HG02840 (cell line): Measurements from ENCODE around the gene TMEM255B.
"Not testable (repeated sequence)": the region's sequence is repeated elsewhere in the genome, so short reads cannot be mapped to it uniquely, and the experiment has no call there.

ENCODE experiments used
- ATAC-seq: cut with Tn5 transposase; IDR thresholded peaks from one replicate; pipeline ENCODE4 v1.9.1; 2021; ENCODE audit warnings: mild to moderate bottlenecking, moderate library complexity, moderate number of reproducible peaks; ENCODE audit not compliant: unreplicated experiment, low FRiP score

TMEM255B gene

DNA sequence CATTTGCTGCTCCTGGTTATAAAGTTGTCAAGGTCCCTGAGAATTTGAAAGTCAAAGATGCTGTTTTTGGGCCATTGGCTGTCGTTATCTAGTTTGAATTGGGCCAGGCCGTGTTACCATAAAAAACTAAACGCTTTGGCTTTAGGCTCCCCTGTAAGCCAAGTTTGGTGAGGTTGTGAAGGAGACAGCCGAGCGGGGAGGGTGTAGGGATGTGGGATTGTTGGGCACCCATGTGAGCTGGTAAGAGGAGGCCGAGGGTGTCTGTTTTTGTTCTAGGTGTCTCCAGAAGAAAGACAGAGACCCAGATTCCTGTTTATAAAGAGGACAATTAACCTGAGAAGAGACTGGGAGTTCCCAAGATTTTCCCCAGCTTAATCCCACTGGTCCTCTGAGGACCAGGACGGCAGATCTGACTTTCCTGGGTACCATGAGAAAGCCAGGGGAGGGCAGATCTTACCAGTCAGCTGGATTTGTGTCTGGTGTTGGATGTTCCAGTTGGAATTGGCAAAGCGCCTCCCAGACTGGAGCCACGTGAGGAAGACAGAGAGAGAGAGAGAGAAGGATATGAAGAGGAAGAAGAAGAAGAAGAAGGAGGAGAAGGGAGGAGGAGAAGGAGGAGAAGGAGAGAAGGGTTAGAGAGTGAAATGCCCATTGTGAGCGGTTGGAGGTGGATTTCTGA is 25.1 kb downstream of the TMEM255B start:
- no peak for ATAC-seq

DNA sequence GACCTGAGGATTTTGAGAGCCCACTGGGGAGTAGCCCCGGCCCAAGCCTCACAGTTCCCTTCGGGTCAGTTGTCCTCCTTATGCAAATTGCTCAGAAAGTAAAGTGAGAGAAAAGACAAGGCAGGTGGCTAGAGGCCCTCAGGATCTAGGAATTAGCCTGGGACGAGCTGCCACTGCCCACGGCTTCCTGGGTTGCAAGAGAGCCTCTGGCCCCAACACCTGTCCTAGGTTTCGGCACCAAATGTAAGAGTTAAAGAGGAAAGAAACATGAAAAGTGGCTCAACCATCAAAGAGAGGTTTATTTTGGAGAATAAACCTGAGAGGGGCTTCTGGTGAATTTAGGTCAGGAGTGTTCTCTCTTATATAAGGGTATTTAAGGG is 25.6 kb downstream of the TMEM255B start:
- ATAC-seq, result no peak

DNA sequence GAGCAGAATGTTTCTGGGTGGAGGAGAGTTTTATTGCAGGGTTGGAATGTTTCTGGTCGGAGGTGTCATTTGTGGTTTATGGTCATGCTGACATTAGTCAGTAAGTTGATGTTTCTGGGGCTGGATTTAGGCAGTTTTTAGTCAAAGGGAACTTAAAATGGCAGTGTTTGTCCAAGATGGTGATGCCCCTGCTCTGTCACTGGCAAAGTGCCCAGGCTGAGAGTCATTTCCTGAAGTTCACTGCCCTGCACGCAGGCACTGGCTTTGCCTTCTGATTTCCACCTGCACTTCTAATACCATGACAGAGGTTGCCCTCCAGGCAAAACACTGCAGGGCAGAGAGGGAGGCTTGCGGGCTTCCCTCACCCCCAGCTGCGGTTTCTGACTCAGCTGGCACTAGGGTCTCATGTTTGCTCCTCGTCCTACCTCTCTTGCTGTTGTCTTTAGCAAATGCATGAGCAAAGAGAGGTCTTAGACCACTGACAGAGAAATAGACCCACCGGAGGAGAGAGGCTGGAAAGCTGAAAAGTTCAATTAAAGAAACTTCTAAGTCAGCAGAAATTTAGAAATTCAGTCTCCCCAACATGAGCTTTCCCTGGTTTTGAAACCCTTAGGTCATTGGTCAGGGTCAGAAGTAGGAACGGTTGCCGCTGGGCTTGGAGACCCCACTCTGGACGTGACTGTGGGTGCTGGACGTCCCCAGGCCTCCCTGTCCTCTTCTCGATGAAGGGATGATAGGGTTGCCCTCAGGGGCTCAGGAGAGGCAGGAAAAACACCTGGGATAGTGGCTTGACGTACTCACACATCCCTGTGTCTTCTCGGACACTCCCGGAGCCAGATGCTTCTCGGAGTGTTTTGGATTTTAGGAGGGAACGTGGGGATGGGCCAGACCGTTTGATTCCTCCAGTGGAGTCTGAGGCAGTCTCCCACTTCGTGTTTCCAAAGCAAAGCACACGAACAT is 26.3 kb downstream of the TMEM255B start:
- no peak for ATAC-seq

DNA sequence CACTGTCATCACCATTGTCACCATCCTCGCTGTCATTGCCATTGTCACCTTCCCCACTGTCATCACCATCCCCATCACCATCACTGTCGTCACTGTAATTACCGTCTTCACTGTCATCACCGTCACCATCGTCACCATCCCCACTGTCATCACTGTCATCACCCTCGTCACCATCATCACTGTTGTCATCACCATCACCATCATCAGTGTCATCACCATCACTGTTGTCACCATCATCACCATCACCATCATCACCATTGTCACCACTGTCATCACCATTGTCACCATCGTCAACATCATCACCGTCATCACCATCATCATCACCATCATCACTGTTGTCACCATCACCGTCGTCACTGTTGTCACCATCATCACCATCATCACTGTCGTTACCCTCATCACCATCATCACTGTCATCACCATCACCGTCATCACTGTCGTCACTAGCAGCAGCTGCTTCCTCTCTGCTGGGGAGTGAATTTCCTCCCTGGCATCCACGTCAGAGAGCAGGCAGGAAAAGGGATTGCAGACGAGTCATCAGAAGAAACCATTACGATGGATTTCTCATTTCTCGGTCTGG is 27.3 kb downstream of the TMEM255B start:
- no peak for ATAC-seq

DNA sequence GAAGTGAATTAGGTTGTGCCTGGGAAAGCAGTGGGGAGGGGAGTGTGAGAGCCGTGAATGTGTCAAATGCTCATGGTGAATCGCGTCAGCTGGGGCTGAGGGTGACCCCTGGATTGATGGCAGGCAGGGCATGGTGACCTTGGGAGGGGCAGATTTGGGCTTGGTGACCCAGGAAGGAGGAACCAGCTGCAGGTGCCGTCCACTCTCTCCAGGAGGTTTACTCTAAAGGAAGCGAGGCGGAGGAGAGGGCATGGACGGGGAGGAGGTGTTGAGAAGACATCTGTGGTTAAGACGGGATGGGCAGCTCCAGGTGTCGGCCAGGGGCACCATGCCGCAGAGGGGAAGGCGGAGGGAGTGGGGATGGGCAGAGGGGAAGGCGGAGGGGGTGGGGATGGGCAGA is 28.7 kb downstream of the TMEM255B start:
- no peak for ATAC-seq

DNA sequence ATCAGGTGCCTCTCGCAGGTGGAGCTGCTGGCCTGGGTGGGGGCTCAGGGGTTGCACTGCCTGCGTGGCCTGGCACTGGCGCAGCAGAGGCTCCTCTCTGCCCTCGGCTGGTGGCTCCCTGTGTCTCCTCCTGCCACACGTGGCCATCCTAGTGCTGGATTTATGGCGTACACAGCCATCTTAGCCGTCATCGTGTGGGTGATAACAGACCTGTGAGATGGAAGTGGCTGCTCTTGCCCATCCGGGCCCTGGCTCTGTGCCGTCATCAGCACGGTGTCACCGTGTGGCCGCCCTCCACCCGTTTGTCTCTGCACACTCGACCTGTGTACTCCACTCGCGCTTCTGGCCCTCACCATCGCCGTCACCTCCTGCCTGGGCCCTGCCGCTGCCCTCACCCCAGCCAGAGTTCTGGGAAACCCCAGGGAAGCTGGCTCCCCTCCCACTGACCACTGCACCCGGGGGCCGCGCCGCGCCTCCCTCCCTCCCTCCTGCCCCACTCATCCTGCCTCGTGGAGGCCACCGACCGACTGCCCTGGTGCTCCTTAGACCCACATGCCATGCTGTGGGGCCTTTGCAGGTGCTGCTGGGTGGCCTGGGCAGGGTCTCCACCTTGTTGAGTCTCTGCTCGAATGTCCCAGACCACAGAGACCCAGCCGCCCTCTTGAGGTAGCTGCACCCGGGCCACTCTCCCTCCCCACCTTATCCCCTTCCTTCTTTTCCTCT is 29.5 kb downstream of the TMEM255B start:
- ATAC-seq, result no peak

DNA sequence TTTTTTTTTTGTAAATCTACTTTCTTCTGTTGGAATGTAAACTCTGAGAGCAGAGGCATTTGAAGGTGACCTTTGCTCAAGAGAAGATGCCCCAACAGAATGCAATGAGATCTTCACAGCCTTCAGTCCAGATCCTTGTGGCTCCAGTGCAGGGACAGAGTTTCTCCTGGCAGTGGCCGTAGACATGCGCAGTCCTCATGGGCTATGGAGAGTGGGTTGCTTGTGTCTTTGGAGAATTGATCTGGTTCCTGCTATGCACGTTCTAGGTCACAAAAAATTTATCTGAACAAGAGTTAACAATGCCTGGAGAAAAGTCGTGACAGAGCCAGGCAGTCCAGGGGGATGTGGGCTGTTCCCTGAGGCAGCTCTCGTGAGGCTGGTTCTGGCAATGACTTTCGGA is 30.1 kb downstream of the TMEM255B start:
- ATAC-seq, result no peak

DNA sequence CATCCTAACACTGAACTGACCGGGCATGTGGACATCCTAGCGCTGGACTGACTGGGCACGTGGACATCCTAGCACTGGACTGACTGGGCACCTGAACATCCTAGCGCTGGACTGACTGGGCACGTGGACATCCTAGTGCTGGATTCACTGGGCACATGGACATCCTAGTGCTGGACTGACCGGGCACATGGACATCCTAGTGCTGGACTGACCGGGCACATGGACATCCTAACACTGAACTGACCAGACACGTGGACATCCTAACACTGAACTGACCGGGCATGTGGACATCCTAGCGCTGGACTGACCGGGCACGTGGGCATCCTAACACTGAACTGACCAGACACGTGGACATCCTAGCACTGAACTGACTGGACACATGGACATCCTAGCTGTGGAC is 30.9 kb downstream of the TMEM255B start:
- ATAC-seq, result not testable (repeated sequence)

DNA sequence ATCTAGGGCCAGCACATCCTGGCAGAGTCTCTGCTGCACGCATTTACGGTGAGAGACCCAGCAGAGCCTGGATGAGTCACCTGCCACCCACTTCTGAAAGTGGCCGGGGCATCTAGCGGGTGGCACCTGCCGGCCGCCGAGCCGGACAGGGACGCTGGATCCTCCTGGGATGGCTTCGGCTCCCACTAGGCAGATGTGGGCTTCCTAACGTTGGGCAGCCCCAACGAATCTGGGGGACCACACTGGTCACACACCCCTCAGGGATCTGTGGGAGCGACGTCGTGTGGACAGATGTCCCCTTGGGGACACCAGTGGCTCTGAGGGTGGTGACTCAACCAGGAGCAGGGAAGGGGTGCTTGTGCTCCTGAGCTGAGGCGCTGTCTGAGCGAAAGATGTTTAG is 32.2 kb downstream of the TMEM255B start:
- ATAC-seq, result no peak

DNA sequence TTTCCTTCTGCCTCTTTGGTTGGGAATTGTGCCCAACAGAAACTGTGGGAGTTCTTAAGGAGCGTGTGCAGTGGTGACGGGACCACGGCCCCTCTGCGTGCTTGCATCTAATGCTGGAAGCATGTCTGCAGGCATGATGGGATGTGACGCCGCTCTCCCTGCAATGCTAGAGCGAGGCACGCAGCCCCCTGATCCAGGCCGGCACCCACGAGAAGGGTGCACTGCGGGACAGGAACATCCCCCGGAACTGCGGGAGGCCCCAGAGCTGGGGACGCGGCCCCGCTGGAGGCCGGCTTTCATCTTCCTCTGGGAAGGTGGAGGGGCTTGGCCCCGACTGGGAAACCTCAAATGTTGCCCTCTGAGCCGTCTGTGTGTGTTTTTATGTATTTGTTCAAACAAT is 32.7 kb downstream of the TMEM255B start:
- ATAC-seq, result no peak

DNA sequence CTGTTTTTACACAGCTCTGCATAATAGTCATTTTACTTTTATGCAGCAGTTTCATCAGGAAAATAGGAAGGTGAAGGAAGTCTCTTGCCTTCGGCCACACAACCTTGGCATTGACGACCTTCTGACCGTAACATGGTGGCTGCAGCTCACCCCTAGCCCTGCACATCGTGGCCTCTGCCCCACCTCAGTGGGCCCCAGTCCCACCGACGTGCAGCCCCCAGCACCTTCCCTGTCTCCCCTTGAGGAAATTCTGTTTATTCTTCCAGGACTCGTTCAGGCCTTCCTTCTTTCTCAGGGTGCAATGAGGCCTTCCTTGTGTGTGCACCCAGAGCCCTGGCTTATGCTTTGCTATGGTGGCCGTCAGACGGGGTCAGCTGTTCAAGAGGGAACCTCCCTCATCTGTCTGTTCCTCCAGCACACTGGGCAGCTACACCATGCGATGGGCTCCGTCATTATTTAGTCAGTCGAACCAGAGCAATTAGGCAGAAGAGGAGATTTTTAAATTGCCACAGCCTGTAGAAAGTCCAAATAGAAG is 33.3 kb downstream of the TMEM255B start:
- ATAC-seq, result no peak

DNA sequence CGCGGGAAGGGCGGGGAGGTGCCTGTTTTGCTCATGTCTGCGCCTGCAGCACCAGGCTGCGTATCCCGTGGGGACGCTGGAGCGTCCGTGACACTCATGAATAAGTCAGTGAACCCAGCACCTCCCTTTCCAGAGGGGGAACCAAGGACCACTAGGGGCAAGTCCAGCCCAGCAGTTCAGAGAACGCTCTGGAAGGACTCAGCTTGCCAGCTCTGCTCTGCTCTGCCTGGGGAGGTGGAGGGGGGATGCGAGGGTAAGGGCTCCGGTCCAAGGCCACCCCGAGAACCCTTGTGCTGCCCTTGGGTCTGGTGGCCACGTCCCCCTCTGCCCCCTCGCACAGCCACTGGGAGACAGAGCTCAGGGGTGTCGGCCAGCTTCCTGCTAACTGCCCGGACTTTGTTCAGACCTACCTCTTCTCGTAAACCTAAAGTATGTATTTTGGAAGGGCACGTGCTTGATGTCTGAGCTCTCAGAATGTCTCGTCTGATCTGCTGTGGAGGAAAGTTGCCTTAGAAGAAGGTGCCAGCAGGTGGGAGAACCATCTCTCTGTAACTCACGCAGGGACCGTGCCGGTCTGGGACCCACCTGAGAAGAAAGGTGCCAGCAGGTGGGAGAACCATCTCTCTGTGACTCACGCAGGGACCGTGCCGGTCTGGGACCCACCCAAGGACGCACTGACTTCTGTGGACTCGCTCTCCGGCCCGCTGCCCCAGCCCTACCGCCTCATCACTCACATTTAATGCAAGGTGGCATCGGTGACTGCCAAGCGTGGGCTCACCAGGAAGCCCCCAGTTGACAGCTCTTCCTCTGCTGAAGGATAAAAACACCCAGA is 34.1 kb downstream of the TMEM255B start:
- ATAC-seq, result no peak

DNA sequence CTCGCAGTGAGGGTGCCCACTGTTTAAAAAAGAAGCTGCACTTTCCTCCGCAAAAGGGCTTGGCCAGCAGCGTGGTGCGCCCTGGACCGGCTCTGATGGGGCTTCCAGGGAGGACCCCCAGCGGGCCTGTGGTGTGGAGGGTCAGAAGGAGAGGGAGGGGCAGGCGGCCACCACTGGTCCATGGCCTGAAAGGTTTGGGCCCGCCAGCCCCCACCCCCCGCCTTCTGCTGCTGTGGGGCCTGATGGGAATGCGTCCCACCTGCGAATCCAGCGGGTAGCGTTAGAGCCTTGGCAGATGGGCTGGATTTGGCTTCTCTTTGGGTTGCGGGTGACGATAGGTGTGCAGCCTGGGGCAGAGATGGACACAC is 34.7 kb downstream of the TMEM255B start:
- no peak for ATAC-seq

DNA sequence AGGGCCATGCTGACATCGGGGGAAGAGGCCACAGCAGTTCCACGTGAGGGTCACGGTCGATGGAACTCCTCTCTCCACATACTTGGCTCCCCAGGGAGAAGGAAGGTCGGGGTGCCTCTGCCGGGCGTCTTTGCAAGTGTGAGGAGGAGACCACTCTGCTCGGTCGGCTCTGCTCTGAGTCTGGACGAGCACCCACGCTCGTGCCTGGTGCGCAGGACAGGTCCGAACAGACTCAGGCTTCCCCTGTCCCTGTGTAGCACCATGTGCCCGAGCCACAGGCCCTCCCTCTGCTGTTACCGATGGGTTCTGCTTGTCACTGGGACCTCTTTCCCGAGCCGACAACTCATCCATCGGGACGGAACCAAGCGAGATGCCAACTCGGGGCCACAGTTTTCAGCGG is 35.1 kb downstream of the TMEM255B start:
- ATAC-seq, result no peak

DNA sequence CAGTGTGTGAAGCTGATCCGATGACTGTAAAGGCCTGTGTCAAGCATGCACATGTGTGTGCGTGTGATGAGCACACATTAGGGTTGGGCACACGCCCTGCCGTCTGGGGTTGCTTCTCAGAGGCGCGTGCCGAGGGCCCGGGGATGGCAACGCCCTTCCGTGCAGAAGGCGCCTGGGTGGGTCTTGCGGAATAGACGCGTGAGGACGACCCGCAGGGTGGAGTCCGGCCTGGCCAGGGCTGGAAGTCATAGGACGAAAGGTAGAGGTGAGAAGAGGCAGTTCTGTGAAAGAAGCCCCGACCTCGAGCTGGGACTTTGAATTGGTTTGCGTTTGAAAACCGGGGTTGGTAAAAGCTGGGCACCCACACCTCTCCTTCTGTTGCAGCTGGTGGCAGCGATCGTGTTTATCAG is 35.7 kb downstream of the TMEM255B start:
- ATAC-seq, result no peak

DNA sequence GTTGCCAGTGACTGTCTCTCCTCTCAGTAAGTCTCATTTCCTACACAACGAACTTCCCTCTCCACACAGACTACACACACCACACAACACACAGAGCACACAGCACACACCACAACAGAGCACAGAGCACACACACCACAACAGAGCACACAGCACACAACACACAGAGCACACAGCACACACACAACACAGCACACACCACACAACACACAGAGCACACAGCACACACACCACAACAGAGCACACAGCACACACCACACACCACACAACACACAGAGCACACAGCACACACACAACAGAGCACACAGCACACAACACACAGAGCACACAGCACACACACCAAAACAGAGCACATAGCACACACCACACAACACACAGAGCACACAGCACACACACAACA is 36.3 kb downstream of the TMEM255B start:
- not testable (repeated sequence) for ATAC-seq

DNA sequence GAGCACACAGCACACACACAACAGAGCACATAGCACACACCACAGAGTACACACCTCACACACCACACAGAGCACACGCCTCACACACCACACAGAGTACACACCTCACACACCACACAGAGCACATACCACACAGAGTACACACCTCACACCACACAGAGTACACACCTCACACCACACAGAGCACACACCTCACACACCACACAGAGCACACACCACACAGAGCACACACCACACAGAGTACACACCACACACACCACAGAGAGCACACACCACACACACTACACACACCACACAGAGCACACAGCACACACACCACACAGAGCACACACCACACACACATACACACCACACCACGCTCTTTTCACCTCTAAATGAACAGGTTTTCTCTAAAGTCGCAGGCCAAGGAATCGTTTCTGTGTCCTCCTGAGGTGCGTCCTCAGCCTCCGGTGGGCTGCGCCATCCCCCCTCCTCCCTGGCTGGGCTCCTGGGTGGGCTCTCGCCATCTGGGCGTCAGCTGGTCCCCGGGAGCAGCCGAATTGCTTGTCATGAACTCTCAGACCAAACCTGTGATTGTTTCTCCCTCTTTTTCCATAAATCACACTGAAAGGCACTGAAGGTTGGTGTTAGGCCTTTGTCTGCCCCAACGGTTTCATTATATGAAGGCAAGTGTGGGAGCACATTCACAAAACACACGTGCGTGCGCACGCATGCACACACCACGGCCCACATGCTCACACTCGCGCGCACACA is 37.4 kb downstream of the TMEM255B start:
- no peak for ATAC-seq

DNA sequence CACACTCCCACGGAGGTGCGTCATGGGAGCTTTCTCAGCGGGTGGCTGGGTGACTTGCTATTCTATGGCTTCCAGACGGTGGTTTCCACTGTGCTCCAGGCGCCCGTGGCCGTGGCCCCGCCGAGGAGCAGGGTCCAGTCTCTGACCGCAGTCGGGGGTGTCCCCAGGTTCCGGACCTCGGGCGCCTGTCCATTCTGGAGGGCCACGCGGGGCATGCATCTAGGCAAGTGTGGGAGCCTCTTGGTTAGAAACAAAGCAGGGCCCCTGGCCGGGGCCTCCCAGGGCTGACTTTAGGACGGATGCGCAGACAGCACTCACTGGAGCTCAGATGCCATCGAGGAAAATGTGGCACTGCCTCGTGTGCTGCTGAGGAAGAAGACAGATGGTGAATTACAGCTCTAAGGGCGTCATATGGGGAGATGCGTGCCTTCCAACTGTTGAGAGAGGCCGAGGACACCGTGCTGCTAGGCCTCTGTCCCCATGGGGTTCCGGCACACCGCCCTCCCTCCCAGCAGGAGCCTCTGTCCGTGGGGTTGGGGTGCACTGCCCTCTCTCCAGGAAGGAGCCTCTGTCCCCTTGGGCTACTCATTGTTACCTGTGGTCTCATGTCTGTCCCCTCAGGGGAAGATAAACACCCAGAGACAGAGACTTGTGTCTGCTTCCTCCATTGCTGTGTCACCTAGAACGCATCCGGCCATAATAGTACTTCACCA is 38.1 kb downstream of the TMEM255B start:
- ATAC-seq, result no peak
